HFF-Myc (cell line): ENCODE data around the gene NR2C1.
A peak's percentile ranks its signal among the peaks of the same experiment; 100 is the strongest.
"Not testable (repeated sequence)": the region's sequence is repeated elsewhere in the genome, so short reads cannot be mapped to it uniquely, and the experiment has no call there.

Experiments
- DNase-seq: peaks from one replicate; pipeline ENCODE4 v3.0.0-alpha.2; 2011; ENCODE audit warnings: low read depth; ENCODE audit errors: extremely low read depth
- H3K4me3 ChIP-seq: replicated peaks from 2 replicates; pipeline ENCODE4 v1.5.1; 2011; ENCODE audit warnings: low read depth, mild to moderate bottlenecking, control low read depth, low read length
- TF ChIP-seq, protein P1 (sequence below): IDR thresholded peaks from 2 replicates; pipeline ENCODE4 v1.5.1; 2012; ENCODE audit warnings: mild to moderate bottlenecking, low read depth, low read length, control low read depth; ENCODE audit errors: missing control alignments

The NR2C1 gene

DNA sequence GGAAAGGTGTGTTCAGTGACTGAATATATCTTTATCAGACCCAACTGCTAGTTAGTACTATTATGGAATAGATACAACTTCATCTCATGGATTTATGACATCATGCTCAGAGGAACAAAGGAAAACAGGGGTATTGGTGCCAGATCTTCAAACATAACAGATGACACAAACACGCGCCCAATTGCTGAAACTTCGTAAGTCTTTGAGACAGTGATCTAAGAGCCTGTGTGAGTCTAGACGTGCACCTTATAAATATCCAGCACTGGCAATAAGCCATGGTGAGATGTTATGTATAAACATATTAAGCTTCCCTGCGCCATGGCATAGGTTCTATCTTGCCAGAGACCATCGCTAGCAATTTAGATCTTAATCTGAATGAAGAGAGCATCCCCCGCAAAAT lies 42.2 kb upstream of the NR2C1 start:
- no peak for DNase-seq
- H3K4me3 ChIP-seq, result no peak overlapping the region
- TF ChIP-seq, protein P1, sequence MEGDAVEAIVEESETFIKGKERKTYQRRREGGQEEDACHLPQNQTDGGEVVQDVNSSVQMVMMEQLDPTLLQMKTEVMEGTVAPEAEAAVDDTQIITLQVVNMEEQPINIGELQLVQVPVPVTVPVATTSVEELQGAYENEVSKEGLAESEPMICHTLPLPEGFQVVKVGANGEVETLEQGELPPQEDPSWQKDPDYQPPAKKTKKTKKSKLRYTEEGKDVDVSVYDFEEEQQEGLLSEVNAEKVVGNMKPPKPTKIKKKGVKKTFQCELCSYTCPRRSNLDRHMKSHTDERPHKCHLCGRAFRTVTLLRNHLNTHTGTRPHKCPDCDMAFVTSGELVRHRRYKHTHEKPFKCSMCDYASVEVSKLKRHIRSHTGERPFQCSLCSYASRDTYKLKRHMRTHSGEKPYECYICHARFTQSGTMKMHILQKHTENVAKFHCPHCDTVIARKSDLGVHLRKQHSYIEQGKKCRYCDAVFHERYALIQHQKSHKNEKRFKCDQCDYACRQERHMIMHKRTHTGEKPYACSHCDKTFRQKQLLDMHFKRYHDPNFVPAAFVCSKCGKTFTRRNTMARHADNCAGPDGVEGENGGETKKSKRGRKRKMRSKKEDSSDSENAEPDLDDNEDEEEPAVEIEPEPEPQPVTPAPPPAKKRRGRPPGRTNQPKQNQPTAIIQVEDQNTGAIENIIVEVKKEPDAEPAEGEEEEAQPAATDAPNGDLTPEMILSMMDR, result no peak

DNA sequence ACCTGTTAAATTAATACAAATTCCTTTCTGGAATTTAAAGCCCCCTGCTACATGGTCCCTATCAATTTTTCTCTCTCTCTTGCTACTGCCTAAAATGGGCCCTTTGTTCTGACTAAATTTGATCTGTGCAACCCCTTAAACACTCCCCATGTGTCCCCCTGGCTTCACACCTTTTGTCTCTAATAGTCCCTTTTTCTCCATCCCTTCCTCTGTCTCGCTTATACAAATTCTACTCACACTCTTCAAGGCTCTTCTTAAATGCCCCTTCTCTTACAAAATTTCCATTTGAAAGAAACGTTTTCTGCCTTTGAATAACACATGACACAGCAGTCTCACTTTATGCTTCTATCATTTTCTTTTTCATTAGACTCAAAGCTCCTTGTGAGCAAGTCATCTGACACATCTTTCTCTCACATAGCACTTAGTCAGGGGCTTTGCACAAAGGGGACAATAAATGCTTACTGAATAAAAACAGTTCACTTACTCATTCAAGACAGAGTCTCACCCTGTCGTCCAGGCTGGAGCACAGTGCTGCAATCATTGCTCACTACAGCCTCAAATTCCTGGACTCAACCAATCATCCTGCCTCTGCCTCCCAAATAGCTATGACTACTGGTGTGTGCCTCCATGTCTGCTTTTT lies 41.5 kb upstream of the NR2C1 start:
- H3K4me3 ChIP-seq, result no peak overlapping the region
- TF ChIP-seq, protein P1, result no peak
- DNase-seq, result no peak

DNA sequence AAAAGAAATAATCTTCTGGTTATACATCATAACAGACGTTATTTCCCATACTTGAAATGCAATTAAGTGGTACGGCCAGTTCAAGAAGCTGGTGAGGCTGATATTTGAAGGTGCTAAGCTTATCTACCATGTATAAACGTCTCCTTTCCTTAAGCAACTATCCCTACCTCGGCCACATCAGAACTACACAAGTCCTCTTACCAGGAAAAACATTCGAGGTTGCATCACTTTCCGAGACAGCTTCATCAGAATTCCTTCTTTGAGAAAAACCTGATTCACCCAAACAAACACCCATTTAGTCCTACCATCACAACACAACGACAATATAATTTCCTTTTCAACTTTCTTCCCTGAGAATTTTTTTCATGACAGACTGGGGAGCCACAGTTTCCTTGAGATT lies 33.9 kb upstream of the NR2C1 start:
- H3K4me3 ChIP-seq, result no peak overlapping the region
- DNase-seq, result no peak
- TF ChIP-seq, protein P1, result no peak

DNA sequence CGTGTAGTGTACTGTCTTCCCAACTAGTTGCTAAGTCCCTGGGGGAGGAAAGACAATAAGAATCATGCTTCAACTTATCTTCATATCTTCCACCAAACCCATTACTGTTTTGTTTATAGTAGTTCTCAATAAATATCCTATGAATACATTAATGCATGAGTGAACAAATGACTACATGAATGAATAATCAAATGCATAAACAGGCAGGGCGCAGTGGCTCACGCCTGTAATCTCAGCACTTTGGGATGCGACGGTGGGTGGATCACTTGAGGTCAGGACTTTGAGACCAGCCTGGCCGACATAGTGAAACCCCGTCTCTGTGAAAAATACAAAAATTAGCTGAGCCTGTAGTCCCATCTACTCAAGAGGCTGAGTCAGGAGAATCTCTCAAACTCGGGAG lies 32.1 kb upstream of the NR2C1 start:
- no peak for DNase-seq
- TF ChIP-seq, protein P1, result no peak
- no peak overlapping the region for H3K4me3 ChIP-seq

DNA sequence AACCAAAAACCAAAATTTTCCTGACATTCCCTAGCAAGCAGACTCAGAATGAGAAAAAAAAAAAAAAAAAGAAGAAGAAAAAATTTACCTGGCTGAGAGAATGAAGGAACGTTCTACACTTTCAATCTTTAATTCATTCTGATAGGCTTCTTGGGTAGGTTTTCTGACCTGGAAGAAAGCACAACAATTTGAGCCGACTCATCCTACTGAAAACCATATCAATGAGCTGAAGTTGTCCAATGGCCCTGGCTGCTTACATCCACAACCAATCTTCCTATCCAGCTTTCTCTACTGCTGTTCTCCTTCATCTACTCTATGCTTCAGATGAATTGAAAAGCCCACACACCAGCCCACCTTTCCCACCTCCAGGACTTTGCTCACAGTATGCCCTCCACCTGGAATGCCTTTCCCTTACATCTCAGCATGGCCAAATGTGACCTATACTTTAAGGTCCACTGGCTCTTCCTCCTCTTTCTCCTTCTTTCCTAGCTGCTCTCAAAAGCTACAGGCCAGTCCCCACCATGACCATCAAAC lies 31.6 kb upstream of the NR2C1 start:
- no peak for DNase-seq
- TF ChIP-seq, protein P1, result no peak
- no peak overlapping the region for H3K4me3 ChIP-seq

DNA sequence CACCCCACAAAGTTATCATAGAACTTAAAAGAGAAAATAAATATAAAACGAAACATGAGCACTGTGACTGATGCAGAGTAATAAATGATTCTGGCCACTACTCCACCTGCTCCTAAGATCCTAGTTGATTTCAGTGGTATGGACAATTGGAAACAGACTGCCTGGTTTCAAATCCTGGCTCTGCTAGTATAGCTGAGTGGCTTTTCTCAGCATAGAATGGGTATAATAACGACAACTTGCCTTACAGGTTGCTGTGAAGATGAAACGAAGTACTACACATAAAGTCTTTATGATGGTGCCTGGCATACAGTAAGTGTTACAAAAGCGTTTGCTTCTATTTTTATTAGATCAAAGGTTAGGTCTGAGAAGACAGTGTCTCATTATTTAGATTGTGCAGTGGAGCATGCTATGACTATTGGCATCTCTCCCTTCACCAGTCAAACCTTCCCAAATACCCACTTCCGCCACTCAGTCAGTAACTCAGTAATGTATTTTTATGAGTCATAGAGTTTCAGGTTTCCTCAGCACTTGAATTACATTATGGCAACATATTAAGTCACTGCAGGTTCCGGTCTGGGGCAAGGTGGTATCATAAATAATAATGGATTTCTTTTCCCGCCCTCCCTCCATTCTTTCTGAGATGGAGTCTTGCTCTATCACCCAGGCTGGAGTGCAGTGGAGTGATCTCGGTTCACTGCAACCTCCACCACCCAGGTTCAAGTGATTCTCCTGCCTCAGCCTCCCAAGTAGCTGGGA lies 29.7 kb upstream of the NR2C1 start:
- peak; percentile 86 for DNase-seq
- no peak overlapping the region for H3K4me3 ChIP-seq
- TF ChIP-seq, protein P1, result no peak

DNA sequence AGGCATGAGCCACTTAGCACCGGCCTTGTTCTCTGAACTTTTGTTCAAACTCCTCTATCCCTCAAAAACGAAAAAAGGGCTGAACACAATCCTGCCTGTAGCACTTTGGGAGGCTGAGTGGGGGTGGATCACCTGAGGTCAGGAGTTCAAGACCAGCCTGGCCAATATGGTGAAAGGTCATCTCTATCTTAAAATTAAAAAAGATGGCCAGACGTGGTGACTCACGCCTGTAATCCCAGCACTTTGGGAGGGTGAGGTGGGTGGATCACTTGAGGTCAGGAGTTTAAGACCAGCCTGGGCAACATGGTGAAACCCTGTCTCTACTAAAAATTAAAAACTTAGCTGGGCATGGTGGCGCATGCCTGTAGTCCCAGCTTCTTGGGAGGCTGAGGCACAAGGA lies 28.5 kb upstream of the NR2C1 start:
- not testable (repeated sequence) for DNase-seq, H3K4me3 ChIP-seq
